IMR-90 (cell line): ENCODE results near the gene XAB2. TPM values are rescaled to one million over a fixed set of nuclear protein-coding genes. Genes with fewer than 3 reads are reported as not detected.

ENCODE experiments used
- ATAC-seq: fragments of 200-7000 bp; cut with Tn5 transposase; 2 replicates; pipeline ENCODE4 v1.9.1; 2020; ENCODE audit warnings: low read depth, mild to moderate bottlenecking, moderate library complexity
- BruUV-seq: library from RNA; stranded (reverse); fragments of 400-500 nt; replicated peaks from 2 replicates; lab custom pipeline; 2021; lab: Mats Ljungman, UMichigan
- CTCF ChIA-PET: fragments of 300-600 bp; formaldehyde crosslinking; extraction: SDS; loops from one replicate; lab custom pipeline; 2021; ENCODE audit warnings: antibody characterized with exemption; lab: Yijun Ruan, JAX
- POLR2A ChIA-PET: fragments of 300-600 bp; sonication (Branson Sonifier 250); formaldehyde crosslinking; loops from one replicate; lab custom pipeline; 2022; ENCODE audit warnings: antibody characterized with exemption; ENCODE audit not compliant: unreplicated experiment; lab: Charles Lee
- DNase-seq: peaks from one replicate; pipeline ENCODE4 v3.0.0; 2013
- H2AFZ ChIP-seq: replicated peaks from 2 replicates; pipeline ENCODE3; 2013; ENCODE audit warnings: low read length, mild to moderate bottlenecking; ENCODE audit not compliant: poor library complexity
- H2AK5ac ChIP-seq: 2 replicates; pipeline ENCODE4 v1.6.1; 2013; ENCODE audit warnings: low read depth, low read length, inconsistent platforms
- H2AK9ac ChIP-seq: replicated peaks from 2 replicates; pipeline ENCODE3; 2013; ENCODE audit warnings: mild to moderate bottlenecking, low read depth, low read length, moderate library complexity; ENCODE audit not compliant: poor library complexity
- H2BK120ac ChIP-seq: 2 replicates; pipeline ENCODE4 v1.6.1; 2013; ENCODE audit warnings: low read depth, low read length, inconsistent platforms
- H2BK15ac ChIP-seq: 3 replicates; pipeline ENCODE4 v1.6.1; 2013; ENCODE audit warnings: low read depth, low read length, inconsistent platforms
- H2BK20ac ChIP-seq: 2 replicates; pipeline ENCODE4 v1.6.1; 2013; ENCODE audit warnings: low read depth, mild to moderate bottlenecking, inconsistent platforms, low read length, moderate library complexity
- H2BK5ac ChIP-seq: 2 replicates; pipeline ENCODE4 v1.6.1; 2013; ENCODE audit warnings: mild to moderate bottlenecking, low read depth, low read length, inconsistent platforms; ENCODE audit not compliant: poor library complexity, severe bottlenecking
- H3K14ac ChIP-seq: replicated peaks from 2 replicates; pipeline ENCODE4 v1.6.1; 2013; ENCODE audit warnings: low read depth, low read length, inconsistent platforms
- H3K18ac ChIP-seq: 2 replicates; pipeline ENCODE4 v1.6.1; 2013; ENCODE audit warnings: low read depth, low read length, control low read depth
- H3K23ac ChIP-seq: 2 replicates; pipeline ENCODE4 v1.6.1; 2013; ENCODE audit warnings: low read depth, low read length, inconsistent platforms
- H3K27ac ChIP-seq: 2 replicates; pipeline ENCODE4 v1.5.1; 2013; ENCODE audit warnings: mild to moderate bottlenecking, control low read depth, low read length; ENCODE audit not compliant: insufficient read depth
- H3K27me3 ChIP-seq: 2 replicates; pipeline ENCODE4 v1.6.1; 2013; ENCODE audit warnings: low read length; ENCODE audit not compliant: control insufficient read depth, insufficient read depth
- H3K36me3 ChIP-seq: 2 replicates; pipeline ENCODE4 v1.6.1; 2013; ENCODE audit warnings: low read length, mixed read lengths; ENCODE audit not compliant: control insufficient read depth, insufficient read depth
- H3K4ac ChIP-seq: 2 replicates; pipeline ENCODE4 v1.6.1; 2013; ENCODE audit warnings: low read depth, low read length, inconsistent platforms
- H3K4me1 ChIP-seq: 2 replicates; pipeline ENCODE4 v1.6.1; 2013; ENCODE audit warnings: low read length, mixed read lengths; ENCODE audit not compliant: control insufficient read depth, insufficient read depth
- H3K4me2 ChIP-seq: 2 replicates; pipeline ENCODE4 v1.6.1; 2013; ENCODE audit warnings: low read depth, mild to moderate bottlenecking, control low read depth, low read length, moderate library complexity
- H3K4me3 ChIP-seq: 2 replicates; pipeline ENCODE4 v1.5.1; 2013; ENCODE audit warnings: low read depth, mild to moderate bottlenecking, control low read depth, low read length, moderate library complexity; ENCODE audit not compliant: insufficient read depth
- H3K56ac ChIP-seq: 2 replicates; pipeline ENCODE4 v1.6.1; 2013; ENCODE audit warnings: low read length, inconsistent platforms; ENCODE audit not compliant: insufficient read depth; ENCODE audit errors: extremely low read depth
- H3K79me1 ChIP-seq, 2 experiments: 2 replicates each; pipeline ENCODE4 v1.6.1; 2013; ENCODE audit warnings: low read length in 2 of 2, inconsistent platforms in 1 of 2, low read depth in 1 of 2
- H3K9ac ChIP-seq: 2 replicates; pipeline ENCODE4 v1.6.1; 2013; ENCODE audit warnings: low read depth, low read length, control low read depth
- H3K9me1 ChIP-seq: 2 replicates; pipeline ENCODE4 v1.6.1; 2013; ENCODE audit warnings: low read length, inconsistent platforms; ENCODE audit not compliant: insufficient read depth
- H3K9me3 ChIP-seq: 2 replicates; pipeline ENCODE4 v1.6.1; 2013; ENCODE audit warnings: low read length; ENCODE audit not compliant: control insufficient read depth, insufficient read depth
- H4K20me1 ChIP-seq: 2 replicates; pipeline ENCODE4 v1.6.1; 2013; ENCODE audit warnings: low read length, inconsistent platforms; ENCODE audit not compliant: insufficient read depth
- H4K5ac ChIP-seq: 2 replicates; pipeline ENCODE4 v1.6.1; 2013; ENCODE audit warnings: mild to moderate bottlenecking, low read depth, low read length, control low read depth
- H4K8ac ChIP-seq, 2 experiments: 2 replicates each; pipeline ENCODE4 v1.6.1; 2013; ENCODE audit warnings: low read depth in 2 of 2, low read length in 2 of 2, control low read depth in 1 of 2, inconsistent platforms in 1 of 2
- H4K91ac ChIP-seq: 2 replicates; pipeline ENCODE4 v1.6.1; 2013; ENCODE audit warnings: low read depth, low read length, inconsistent platforms; ENCODE audit not compliant: insufficient read depth
- BHLHE40 ChIP-seq: fragments of 150-350 bp; IDR thresholded peaks from 2 replicates; pipeline ENCODE4 v1.6.1; 2016; ENCODE audit warnings: mild to moderate bottlenecking, low read depth, low read length
- CHD1 ChIP-seq: IDR thresholded peaks from 2 replicates; pipeline ENCODE4 v1.6.1; 2012; ENCODE audit warnings: low read depth, low read length, improper control_type of control experiment
- MAZ ChIP-seq: IDR thresholded peaks from 2 replicates; pipeline ENCODE4 v1.6.1; 2012; ENCODE audit warnings: low read depth, mild to moderate bottlenecking, low read length, improper control_type of control experiment, moderate library complexity, borderline replicate concordance
- NFE2L2 ChIP-seq: fragments of 150-350 bp; IDR thresholded peaks from 2 replicates; pipeline ENCODE4 v1.6.1; 2016; ENCODE audit warnings: low read depth, mild to moderate bottlenecking, low read length
- POLR2A ChIP-seq: IDR thresholded peaks from 2 replicates; pipeline ENCODE4 v1.6.1; 2012; ENCODE audit warnings: mild to moderate bottlenecking, low read depth, low read length
- WGBS, 2 experiments: methylation state at CpG; one replicate each; pipeline versions ENCODE4 v1.1.5 to v1.1.7; 2013; ENCODE audit warnings: missing lambda C conversion rate in 2 of 2; ENCODE audit not compliant: insufficient read length in 1 of 2; ENCODE audit errors: extremely low coverage in 2 of 2; 5-methylcytosine and 5-hydroxymethylcytosine counted together
- dilution Hi-C: fragments of 300-500 bp; cut with HindIII; formaldehyde crosslinking; loops from one replicate; pipeline ENCODE4 v1.14.3; 2018; ENCODE audit warnings: low sequenced_read_pairs; ENCODE audit not compliant: unreplicated experiment
- in situ Hi-C: fragments of 300-500 bp; cut with MboI; formaldehyde crosslinking; loops from 3 replicates; pipeline ENCODE4 v1.14.3; 2019; ENCODE audit warnings: low sequenced_read_pairs, inconsistent platforms, mixed read lengths
- intact Hi-C: fragments of 100-400 bp; cut with micrococcal nuclease; formaldehyde crosslinking; loops from 2 replicates; pipeline ENCODE4 v1.10.0; 2022
- polyA plus RNA-seq, 3 experiments: library from polyadenylated mRNA; depleted of rRNA; stranded (reverse); fragments of >200 nt; gene quantifications; 2 replicates each; pipeline ENCODE4 v1.2.3, GENCODE V29; 2012; ENCODE audit warnings: low replicate concordance in 1 of 3
- total RNA-seq: library from RNA; depleted of rRNA; stranded (reverse); fragments of >200 nt; gene quantifications from 2 replicates; pipeline ENCODE4 v1.2.3, GENCODE V29; 2012

The XAB2 gene
- total and polyA plus RNA-seq, 2 of the 4 experiments (the other 2 are of a cell fraction): 29.9 to 34.4 TPM

- no peak for TF ChIP-seq BHLHE40
- TF ChIP-seq CHD1: no peak
- TF ChIP-seq NFE2L2: no peak
- TF ChIP-seq MAZ: no peak
- TF ChIP-seq POLR2A: no peak
- DNase-seq (no peak), ATAC-seq (no peak)
- H2BK20ac ChIP-seq: no peak overlapping the region
- H3K9me1 ChIP-seq: 0 out of 2 replicates have a peak, but pooled peaks cover 4% of the 10 kb centered on the region
- ChIA-PET CTCF (no interaction called here), POLR2A (no interaction called here)
- intact Hi-C loops (no loop called here), dilution Hi-C loops (no loop called here), in situ Hi-C loops (no loop called here)
- H3K18ac ChIP-seq: no peak overlapping the region
- H4K91ac ChIP-seq: no peak overlapping the region
- H3K4me2 ChIP-seq: no peak overlapping the region
- no peak overlapping the region for H3K9ac ChIP-seq
- no peaks in the 10 kb centered on the region for H3K27me3 ChIP-seq
- no peak overlapping the region for H2BK120ac ChIP-seq
- no peak overlapping the region for H3K56ac ChIP-seq
- H4K20me1 ChIP-seq: peaks cover 5% of the 10 kb centered on the region; the same call in 1 of the 2 replicates
- no peak overlapping the region for H3K27ac ChIP-seq
- H3K23ac ChIP-seq: no peak overlapping the region
- H2AK5ac ChIP-seq: no peak overlapping the region
- peaks cover 3 to 43% of the 10 kb centered on the region in 2 experiments; a peak in 3 of 4 replicates for H3K79me1 ChIP-seq
- no peaks in the 10 kb centered on the region for H3K9me3 ChIP-seq
- 91% methylated on average over 9 of the region's 17 CpGs; no CpG with 5 or more reads in 1 of the 2 experiments for WGBS, 2 experiments
- H4K8ac ChIP-seq: no peak overlapping the region
- no peak overlapping the region for H3K14ac ChIP-seq
- BruUV-seq: no TSS peak
- no peak overlapping the region for H3K4ac ChIP-seq
- H3K36me3 ChIP-seq: peaks cover 42% of the 10 kb centered on the region
- H2BK15ac ChIP-seq: no peak overlapping the region
- peaks cover 6% of the 10 kb centered on the region; the same call in 1 of the 2 replicates for H3K4me1 ChIP-seq
- H2AFZ ChIP-seq: no peak overlapping the region
- no peak overlapping the region for H4K5ac ChIP-seq
- no peak overlapping the region for H3K4me3 ChIP-seq
- no peak overlapping the region for H2AK9ac ChIP-seq
- H2BK5ac ChIP-seq: no peak overlapping the region
Observed at GRCh38 chr19:7624810-7625209, 4.5 kb downstream of the XAB2 start.
